ENCODE data around the gene HDLBP.

Gene HDLBP

DNA sequence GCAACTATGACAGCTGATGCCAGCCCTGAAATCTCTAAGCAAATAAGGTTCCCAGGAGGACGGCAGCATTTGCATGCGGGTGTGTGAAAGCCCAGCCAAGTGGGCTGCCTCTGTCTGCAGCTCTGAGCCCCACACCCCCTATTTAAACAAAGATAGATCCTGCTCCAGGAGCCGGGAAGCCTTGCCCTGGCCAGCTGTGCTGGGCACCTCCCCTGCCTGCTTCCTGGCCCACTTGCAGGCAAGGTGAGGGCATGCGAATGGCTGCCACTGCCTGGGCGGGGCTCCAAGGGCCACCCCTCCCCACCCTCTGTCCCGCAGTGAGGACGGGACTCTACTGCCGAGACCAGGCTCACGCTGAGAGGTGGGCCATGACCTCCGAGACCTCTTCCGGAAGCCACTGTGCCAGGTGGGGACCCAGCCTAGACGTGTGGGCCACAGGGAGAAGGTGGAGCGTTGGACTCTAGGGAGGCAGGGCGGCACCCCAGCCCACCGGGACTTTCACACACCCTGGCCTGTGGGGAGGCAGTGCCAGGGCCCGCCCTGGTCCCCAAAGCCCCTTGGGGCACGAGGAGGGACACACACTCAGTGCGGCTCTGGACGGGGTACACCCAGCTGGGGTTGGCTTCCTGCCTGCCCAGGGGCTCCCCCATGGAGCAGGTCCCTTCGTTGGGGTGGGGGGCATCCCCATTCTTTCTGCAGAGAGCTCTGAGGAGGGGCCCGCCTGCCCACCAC is 126.9 kb downstream of the HDLBP start, which contains the start of gene ANO7:
Gene ANO7 (plus strand): TSS at position 317 of the 732 bp plus-strand sequence. CDS start 1,387 bp downstream, outside the sequence.
- no peak for DNase-seq

DNA sequence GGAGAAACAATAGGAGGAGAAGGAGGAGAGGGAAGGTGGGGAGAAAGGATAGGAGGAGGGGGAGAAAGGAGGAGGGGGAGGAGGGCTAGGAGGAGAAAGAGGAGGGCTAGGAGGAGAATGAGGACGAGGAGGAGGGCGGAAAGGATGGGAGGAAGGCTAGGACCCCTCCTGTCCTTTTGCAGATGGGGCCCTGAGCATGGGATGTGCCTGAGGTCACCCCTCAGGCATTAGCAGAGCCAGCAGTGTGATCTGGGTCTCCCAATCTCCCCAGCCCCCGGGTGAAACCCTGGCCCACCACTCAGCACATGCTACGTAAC is 127.6 kb downstream of the HDLBP start:
- no peak for DNase-seq

DNA sequence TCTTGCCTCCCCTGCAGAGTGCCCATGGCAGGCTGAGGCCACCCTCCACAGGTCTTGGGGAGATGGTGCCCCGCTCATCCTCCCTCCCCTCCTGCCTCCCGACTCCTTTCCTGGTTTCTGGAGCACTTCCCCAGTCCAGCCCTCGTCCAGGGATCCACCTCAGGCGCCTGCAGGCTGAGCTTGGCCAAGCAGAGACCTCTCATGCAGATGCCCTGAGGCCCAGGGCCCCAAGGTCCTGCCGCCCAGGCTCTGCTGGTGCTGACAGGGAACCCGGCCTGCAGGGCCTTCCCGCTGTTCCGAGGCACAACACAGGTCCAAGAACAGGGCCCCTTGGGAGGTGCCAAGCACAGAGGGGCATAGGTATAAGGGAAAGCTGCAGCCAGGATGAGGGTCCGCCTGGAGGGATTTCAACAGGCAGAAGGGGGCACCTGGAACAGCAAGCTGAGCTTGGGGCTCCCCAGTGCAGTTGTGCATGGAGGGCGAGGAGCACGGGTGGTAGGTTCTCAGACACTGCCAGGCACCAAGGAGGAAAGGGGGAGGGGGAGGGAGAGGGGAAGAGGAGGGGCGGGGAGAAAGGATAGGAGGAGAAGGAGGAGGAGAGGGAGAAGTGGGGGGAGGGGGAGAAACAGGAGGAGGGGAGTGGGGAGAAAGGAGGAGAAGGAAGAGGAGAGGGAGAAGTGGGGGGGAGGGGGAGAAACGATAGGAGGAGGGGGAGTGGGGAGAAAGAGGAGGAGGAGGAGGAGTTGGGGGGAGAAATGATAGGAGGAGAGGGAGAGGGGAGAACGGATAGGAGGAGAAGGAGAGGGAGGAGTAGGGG is 128.2 kb downstream of the HDLBP start:
- no peak for DNase-seq

DNA sequence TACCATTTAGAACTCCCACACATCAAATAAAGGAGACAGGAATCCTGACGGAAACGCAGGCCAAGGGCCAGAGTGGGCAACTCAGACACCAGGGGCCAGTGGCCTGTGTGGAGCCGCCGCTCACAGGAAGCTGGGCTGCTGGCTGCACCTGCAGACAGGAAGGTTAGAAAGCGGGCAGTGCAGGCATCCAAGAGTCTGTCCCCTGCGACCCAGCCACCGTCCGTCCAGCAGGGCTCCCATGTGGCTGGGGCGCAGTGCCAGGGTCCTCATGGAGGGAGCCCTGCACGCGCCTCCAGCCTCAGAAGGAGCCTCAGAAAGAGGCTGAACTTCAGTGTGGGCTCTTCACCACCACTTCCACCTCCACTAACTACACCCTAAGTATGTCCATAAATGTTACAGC is 129.5 kb downstream of the HDLBP start:
- no peak for DNase-seq

DNA sequence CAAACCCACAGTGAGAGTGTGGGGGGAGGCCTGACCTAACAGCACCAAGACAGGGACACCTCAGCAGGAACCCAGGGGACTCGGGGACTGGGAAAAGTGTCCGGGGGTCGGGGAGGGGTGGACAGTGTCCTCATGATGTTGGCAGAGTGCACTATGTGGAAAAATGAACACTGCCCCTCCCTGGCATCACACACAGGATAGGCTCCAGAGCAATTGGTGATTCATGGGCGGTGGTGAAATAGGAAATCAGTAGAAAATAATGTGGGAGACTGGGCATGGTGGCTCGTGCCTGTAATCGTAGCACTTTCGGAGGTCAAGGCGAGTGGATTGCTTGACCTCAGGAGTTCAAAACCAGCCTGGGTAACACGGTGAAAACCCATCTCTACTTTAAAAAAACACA is 130.6 kb downstream of the HDLBP start:
- DNase-seq: no peak

DNA sequence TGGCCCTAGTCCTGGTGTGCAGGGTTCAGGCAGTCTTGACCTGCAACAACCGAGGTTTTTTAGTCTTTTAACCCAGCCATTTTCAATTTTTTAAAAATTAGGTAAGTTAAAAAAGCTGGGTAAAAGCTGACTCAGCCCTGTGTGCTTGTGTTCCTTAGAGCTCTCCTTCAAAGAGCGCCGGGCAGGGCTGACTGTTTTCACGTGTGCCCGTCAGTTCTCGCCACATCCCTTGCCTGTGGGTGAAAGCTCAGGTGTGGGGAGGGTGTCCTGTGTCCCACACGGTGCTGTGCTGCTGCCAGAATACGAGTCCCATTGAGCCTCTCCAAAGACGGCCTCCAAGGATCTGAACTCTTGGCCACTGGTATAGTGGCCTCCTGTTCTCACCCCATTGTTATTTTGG is 132.3 kb downstream of the HDLBP start:
- DNase-seq: no peak

DNA sequence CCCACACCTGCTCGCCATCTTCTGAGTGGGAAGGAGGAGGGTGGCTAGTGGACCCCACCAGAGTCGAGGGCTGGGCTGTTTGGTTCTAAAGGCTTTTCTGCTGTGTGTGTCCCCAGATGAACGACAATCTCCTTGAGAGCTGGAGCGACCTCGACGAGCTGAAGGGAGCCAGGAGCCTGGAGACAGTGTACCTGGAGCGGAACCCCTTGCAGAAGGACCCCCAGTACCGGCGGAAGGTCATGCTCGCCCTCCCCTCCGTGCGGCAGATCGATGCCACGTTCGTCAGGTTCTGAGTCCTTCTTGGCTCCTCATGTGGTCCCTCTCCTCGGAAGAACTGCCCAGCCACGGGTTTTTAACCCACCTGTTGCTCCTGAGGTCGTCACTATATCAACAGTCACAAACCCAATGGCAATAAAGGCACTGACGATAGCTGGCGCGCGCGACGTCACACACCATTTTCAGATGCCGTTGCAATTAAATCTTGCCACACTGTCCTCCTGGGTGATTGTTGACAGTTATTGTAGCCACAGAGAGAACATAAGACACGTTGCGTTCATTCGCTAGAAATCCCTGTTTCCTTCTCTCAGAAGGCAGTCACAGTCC is 132.8 kb downstream of the HDLBP start:
- no peak for DNase-seq

DNA sequence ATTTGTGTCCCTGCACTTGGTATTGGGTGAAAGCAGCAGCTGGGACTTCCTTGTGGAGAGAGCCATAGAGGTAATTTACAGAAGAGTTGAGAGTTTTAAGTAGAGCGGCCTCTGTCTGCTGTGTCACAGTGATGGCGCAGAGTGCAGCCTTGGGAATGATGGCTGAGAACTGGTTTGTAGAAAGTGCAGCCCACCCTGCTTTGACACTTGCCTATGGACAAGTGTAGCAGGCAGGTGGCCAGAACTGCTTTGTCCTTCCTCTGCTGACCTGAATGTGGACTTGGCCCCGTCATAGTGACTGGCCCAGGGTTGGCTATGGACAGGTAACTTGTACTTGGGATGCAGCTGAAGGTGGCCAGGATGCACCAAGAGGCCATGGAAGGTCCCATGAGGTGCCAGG is 133.3 kb downstream of the HDLBP start:
- no peak for DNase-seq

DNA sequence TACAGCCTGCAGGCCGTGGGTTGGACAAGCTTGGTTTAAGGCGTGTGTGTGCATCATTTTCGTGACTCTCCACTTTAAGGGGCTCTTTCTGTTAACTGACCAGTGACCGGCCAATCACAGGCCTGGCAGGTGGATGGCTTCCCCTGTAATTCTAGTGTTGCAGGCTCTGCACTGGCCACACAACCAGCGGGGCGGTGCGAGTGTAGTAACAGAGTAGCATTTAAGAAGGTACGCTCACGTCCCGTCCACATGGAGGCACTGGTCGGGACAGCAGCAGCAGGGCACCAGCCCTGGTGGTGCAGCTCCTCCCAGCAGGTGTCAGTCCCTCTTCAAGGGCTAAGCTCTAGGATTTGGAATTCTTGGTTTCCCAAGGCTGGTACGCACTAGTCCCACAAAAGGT is 135.0 kb downstream of the HDLBP start:
- DNase-seq: no peak

DNA sequence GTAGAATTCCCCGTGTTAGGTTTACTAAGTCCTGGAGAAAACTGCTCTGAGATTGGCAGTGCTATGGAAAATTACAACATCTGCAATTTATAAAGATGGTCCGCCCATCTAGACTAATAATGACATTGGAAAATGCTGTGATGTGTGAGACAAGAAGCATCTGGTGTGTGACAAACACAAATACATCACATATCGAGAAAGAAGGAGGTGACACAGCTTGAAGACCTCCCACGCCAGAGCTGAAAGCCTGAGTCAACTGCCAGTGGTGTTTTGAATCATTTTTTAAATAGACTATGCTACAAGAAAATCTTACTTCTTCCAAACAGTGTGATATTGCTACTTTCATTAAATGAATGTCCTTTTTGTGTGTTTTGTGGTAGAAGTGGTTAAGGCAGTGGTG is 135.6 kb downstream of the HDLBP start:
- peak; percentile 73 for DNase-seq

DNA sequence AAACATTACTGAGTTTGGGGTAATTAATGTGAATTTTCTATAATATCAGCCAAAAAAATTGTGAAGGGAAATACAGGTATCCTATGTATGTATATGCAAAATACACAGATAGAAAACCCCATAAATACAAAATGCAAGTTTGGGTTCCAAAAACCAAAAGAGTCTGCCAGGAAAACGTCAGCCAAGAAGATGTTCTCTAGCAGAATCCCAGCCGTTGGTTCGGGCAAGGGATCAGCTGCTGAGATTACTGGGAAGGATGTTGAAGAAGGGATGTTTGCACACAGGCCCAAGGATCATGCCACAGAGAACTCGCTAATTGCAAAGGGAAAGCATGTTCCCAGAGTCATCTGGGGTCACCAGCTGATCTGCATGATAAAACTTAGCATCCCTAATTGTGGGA is 136.5 kb downstream of the HDLBP start:
- no peak for DNase-seq

DNA sequence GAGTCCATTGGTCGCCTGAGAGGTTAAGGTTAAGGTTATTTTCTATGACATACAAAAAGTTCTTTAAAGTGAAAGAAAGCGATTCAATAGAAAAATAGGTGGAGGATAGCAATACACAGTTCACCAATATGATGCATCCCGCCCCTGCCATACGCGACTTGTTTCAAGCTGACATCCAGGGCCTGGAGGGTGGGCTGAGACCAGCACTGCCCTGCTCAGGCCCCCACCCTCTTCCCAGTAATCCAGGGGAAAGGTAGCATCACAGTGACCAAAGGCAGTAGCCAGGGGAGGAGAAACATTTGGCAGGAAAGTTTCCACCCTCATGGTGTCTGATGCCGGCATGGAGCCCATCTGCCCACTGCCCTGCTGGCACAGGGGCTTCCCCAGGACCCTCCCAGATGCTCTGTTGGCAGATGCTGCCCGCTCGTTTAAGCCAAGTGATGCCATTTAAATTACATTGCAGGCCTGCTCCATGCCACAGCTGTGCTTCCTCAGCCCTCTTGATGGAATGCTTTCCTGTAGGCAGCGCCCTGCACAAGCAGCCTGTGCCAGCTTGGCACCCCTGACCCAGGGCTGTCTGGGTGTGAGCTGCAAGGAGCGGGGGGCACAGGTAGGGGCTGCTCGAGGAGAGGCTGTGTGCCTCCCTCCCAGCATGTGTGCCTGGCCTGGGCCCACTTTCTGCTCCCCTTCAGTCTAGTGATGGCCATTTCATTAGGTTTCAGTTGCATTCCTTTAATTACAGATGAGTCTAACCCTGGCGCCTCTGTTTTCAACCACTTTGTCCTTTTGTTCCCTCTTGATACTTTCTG is 137.7 kb downstream of the HDLBP start:
- DNase-seq: no peak
